Astrocyte (in vitro differentiated cells and primary cell): ENCODE data around the gene OR2B2. TPM values are rescaled to one million over a fixed set of nuclear protein-coding genes. Genes with fewer than 3 reads are reported as not detected.
A peak's percentile ranks its signal among the peaks of the same experiment; 100 is the strongest.

ENCODE experiments used
- DNase-seq: peaks from one replicate; pipeline ENCODE4 v3.0.0-alpha.2; 2010; ENCODE audit warnings: low read depth
- FAIRE-seq: peaks from 2 replicates; lab custom pipeline; 2011; peaks lifted over from hg19 to GRCh38; lab: Jason Lieb, UNC
- H2AFZ ChIP-seq: 2 replicates; pipeline ENCODE4 v1.6.0; 2012; ENCODE audit warnings: low read depth, low read length, inconsistent platforms
- H3K27ac ChIP-seq: 2 replicates; pipeline ENCODE4 v1.5.1; 2011; ENCODE audit warnings: low read depth, low read length, inconsistent platforms
- H3K27me3 ChIP-seq: 2 replicates; pipeline ENCODE4 v1.6.0; 2011; ENCODE audit warnings: low read length, inconsistent platforms; ENCODE audit not compliant: insufficient read depth
- H3K36me3 ChIP-seq: 2 replicates; pipeline ENCODE4 v1.5.1; 2011; ENCODE audit warnings: low read length, inconsistent platforms; ENCODE audit not compliant: insufficient read depth
- H3K4me1 ChIP-seq: 2 replicates; pipeline ENCODE4 v1.5.1; 2011; ENCODE audit warnings: low read length, inconsistent platforms; ENCODE audit not compliant: insufficient read depth
- H3K4me2 ChIP-seq: 2 replicates; pipeline ENCODE4 v1.6.0; 2012; ENCODE audit warnings: low read length, inconsistent platforms
- H3K4me3 ChIP-seq: 2 replicates; pipeline ENCODE4 v1.5.1; 2011; ENCODE audit warnings: low read depth, mild to moderate bottlenecking, low read length, inconsistent platforms; ENCODE audit not compliant: insufficient read depth
- H3K79me2 ChIP-seq: 2 replicates; pipeline ENCODE4 v1.6.0; 2012; ENCODE audit warnings: mild to moderate bottlenecking, low read length, inconsistent platforms; ENCODE audit not compliant: insufficient read depth
- H3K9ac ChIP-seq: 2 replicates; pipeline ENCODE4 v1.6.0; 2012; ENCODE audit warnings: mild to moderate bottlenecking, low read length, inconsistent platforms
- H3K9me3 ChIP-seq: 2 replicates; pipeline ENCODE4 v1.5.1; 2012; ENCODE audit warnings: low read depth, mild to moderate bottlenecking, low read length, inconsistent platforms; ENCODE audit not compliant: insufficient read depth
- H4K20me1 ChIP-seq: 2 replicates; pipeline ENCODE4 v1.6.0; 2012; ENCODE audit warnings: low read length, inconsistent platforms; ENCODE audit not compliant: insufficient read depth
- H3K27ac Mint-ChIP-seq: one replicate; pipeline ENCODE4 v1.8.0; 2021; ENCODE audit warnings: mild to moderate bottlenecking, mixed read lengths; ENCODE audit not compliant: unreplicated experiment
- H3K27me3 Mint-ChIP-seq: one replicate; pipeline ENCODE4 v1.8.0; 2021; ENCODE audit warnings: low read depth, mixed read lengths; ENCODE audit not compliant: unreplicated experiment
- H3K36me3 Mint-ChIP-seq: one replicate; pipeline ENCODE4 v1.8.0; 2021; ENCODE audit warnings: low read depth, mixed read lengths; ENCODE audit not compliant: unreplicated experiment
- H3K4me1 Mint-ChIP-seq: one replicate; pipeline ENCODE4 v1.8.0; 2021; ENCODE audit warnings: low read depth, mixed read lengths; ENCODE audit not compliant: unreplicated experiment
- H3K4me3 Mint-ChIP-seq: one replicate; pipeline ENCODE4 v1.8.0; 2021; ENCODE audit warnings: mild to moderate bottlenecking, moderate library complexity, mixed read lengths; ENCODE audit not compliant: unreplicated experiment
- H3K9me3 Mint-ChIP-seq: one replicate; pipeline ENCODE4 v1.8.0; 2021; ENCODE audit warnings: mild to moderate bottlenecking, mixed read lengths; ENCODE audit not compliant: unreplicated experiment
- CTCF ChIP-seq: IDR thresholded peaks from 2 replicates; pipeline ENCODE4 v1.5.1; 2011; ENCODE audit warnings: low read depth, mild to moderate bottlenecking, inconsistent platforms, low read length, moderate library complexity; ENCODE audit not compliant: insufficient read depth
- EZH2 ChIP-seq: IDR thresholded peaks from 2 replicates; pipeline ENCODE4 v1.6.1; 2012; ENCODE audit warnings: mild to moderate bottlenecking, low read length, inconsistent platforms; ENCODE audit not compliant: insufficient read depth
- total RNA-seq: library from RNA; stranded (reverse); gene quantifications from 2 replicates; pipeline ENCODE4 v1.2.1, GENCODE V29; 2021

Gene OR2B2
- total RNA-seq, 1 donor from 2014 or later: not detected

- FAIRE-seq: no peak
Observed at GRCh38 chr6:27894839-27895762, 17.1 kb downstream of the OR2B2 start.

GRCh38 chr6:27893836-27894807, 18.1 kb downstream of the OR2B2 start:
- peak overlapping the region; percentile 91 for H3K27ac ChIP-seq
- peaks cover 4% of the 10 kb centered on the region for H3K4me1 Mint-ChIP-seq
- peak overlapping the region; percentile 88 for H2AFZ ChIP-seq
- H3K27me3 ChIP-seq: no peaks in the 10 kb centered on the region
- no peaks in the 10 kb centered on the region for H3K9me3 Mint-ChIP-seq
- H3K4me2 ChIP-seq: peak overlapping the region; percentile 96
- H3K27me3 Mint-ChIP-seq: no peaks in the 10 kb centered on the region
- no peaks in the 10 kb centered on the region for H3K9me3 ChIP-seq
- TF ChIP-seq EZH2 (no peak), CTCF (no peak)
- H3K4me3 ChIP-seq: peak overlapping the region; percentile 98
- FAIRE-seq (peak; percentile 5), DNase-seq (peak; percentile 92)
- no peak overlapping the region for H3K4me3 Mint-ChIP-seq
- H3K36me3 ChIP-seq: no peaks in the 10 kb centered on the region
- H3K36me3 Mint-ChIP-seq: no peaks in the 10 kb centered on the region
- H4K20me1 ChIP-seq: no peaks in the 10 kb centered on the region
- peak overlapping the region; percentile 79 for H3K27ac Mint-ChIP-seq
- peak overlapping the region; percentile 93 for H3K9ac ChIP-seq
- no peaks in the 10 kb centered on the region for H3K79me2 ChIP-seq
- peaks cover 11% of the 10 kb centered on the region for H3K4me1 ChIP-seq

More at GRCh38 chr6:27894839-27895762, 17.1 kb downstream of the OR2B2 start:
- Histone ChIP-seq H3K79me2 (no peaks in the 10 kb centered on the region), H3K9me3 (no peaks in the 10 kb centered on the region), H3K9ac (peak overlapping the region; percentile 93), H3K36me3 (no peaks in the 10 kb centered on the region), H3K4me3 (peak overlapping the region; percentile 98), H3K4me2 (peak overlapping the region; percentile 96), H4K20me1 (no peaks in the 10 kb centered on the region), H3K27ac (peak overlapping the region; percentile 91), H2AFZ (peak overlapping the region; percentile 88), H3K4me1 (peaks cover 8% of the 10 kb centered on the region), H3K27me3 (no peaks in the 10 kb centered on the region)
- Mint-ChIP-seq H3K27ac (no peak overlapping the region), H3K9me3 (no peaks in the 10 kb centered on the region), H3K4me3 (no peak overlapping the region), H3K27me3 (no peaks in the 10 kb centered on the region), H3K36me3 (no peaks in the 10 kb centered on the region), H3K4me1 (peaks cover 4% of the 10 kb centered on the region)
- TF ChIP-seq EZH2 (no peak), CTCF (peak; percentile 87)
- DNase-seq: peak; percentile 78
